GM12892 (cell line): ENCODE data around the gene OR10V1.

Experiments
- POLR2A ChIP-seq: IDR thresholded peaks from 2 replicates; pipeline ENCODE4 v1.6.1; 2011; ENCODE audit warnings: low read depth, low read length, control low read depth
- POLR2AphosphoS5 ChIP-seq: IDR thresholded peaks from 2 replicates; pipeline ENCODE4 v1.6.1; 2011; ENCODE audit warnings: low read depth, low read length, control low read depth

DNA sequence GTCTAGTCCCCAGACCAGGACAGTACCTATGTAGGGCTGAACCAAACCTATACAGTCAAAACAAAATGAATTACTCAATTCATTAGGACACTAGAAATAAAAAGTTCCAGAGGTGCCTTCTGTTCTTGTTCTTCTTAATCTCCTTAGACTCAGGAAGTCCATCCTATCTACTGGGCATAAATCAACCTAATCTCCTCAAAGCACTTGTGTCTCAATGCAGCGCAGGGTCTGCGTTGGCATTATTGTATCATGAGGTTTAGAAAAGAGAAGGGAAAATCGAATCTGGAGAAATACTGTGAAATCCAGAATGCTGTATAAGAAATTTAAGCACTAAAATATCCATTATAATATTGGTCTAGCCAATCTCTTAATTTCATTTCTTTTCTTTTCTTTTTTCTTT, 2.4 kb upstream of the OR10V1 start:
- TF ChIP-seq POLR2AphosphoS5 (no peak), POLR2A (no peak)
